GM18505 (cell line): Measurements from ENCODE around the gene FAM120AOS.

Source experiments
- ATAC-seq: cut with Tn5 transposase; IDR thresholded peaks from one replicate; pipeline ENCODE4 v1.9.1; 2021; ENCODE audit not compliant: unreplicated experiment
- POLR2A ChIP-seq: IDR thresholded peaks from 4 replicates; pipeline ENCODE4 v1.6.1; 2011; ENCODE audit warnings: borderline replicate concordance; ENCODE audit not compliant: insufficient read depth, insufficient read length; ENCODE audit errors: extremely low read depth

FAM120AOS gene

DNA sequence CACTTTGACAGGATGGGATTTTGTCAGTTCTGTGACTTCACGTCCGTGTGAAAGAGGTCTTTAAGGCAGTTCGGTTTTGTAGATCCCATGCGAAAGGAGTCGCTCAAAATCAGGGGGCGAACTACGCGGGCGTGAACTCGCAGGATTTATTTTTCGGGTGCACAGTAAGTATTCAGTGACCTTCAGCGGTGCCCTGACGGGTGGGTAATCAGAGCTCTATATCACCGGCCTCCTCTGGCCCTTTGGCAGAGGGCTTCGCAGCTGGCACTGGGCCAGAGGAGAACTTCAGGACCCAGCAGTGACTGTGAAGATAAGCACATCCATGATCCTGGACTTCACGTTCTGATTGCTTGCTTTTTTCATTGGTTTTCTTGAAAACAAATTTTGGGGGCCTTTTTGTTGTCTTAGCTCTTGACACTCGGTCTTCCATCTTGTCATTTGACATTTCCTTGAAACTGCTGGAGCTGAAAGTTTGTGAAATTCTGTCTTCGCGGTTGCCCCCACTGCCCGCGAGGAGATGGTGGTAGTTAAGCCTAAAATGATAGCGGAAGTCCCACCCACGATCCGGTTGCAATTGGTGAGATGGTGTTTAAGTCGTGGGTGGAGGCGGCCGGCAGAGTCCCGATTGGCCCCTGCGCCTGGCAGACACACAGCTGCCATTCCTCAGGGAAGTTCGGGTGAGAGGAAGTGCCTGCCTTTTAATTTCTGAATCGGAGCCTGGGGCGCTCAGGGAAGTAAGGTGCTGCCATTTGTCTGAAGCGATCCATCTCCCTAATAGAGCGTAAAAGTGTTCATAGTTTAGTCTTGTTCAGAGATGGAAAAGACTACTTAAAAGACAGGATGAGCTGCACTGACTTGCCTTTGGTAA is at the start of gene FAM120AOS:
Gene FAM120AOS, minus strand, starts transcription at position 535 of the 868 bp plus-strand sequence. CDS start 872 bp downstream, outside the sequence.
- peak; percentile 46 for TF ChIP-seq POLR2A
- ATAC-seq = peak; percentile 49

DNA sequence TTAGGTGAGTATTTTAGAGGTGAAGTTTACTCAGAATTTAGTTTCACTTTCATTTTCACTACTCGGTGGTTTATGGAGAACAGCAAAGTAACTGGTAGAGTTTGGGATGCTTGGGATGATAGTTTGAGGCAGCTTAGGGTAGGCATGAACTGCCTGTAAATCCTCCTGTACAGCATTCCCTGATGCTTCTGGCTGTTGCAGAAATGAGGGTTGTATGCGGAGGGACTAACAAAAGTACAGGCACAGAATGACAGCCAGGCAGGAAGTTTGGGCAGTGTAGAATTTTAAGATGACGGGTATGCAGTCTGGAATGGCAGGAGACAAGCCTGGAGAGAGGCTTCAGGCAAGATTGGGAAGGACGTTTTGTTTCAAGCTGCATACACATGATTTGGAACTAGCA is 48.0 kb upstream of the FAM120AOS start:
- ATAC-seq = no peak

DNA sequence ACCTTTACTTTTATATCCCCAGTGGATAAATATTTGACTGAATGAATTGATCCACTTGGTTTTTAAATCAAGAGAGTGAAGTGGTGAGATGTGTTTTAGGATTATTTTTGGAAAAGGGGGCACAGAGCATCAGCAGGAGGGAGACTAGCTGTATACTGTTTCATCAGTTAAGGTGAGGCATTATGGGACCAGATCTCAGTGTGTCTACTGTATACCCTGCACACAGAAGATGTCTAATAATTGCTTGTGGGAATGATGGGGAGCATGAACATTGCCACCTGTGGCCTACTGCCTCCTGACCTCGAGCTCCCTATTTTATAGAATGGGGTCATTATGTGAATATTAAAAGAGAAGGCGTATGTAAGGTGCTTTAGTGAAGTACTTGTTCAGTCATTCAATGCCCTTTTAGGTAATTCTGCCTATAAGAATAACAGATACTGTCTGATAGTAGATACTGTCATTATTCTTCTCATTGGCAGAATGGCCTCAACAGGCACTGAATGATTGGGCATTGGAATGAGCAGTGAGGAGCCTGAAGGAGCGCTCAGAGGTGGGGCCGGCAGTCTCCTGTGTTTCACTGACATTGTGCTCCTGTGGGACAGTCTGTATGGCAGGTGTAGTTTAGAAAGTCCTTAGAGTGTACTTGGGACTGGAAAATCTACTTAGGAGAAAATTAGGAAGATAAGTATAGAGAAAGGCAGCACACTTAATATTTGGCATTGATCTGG is 47.4 kb upstream of the FAM120AOS start:
- TF ChIP-seq POLR2A = no peak
- no peak for ATAC-seq

More for the DNA sequence above, 48.0 kb upstream of the FAM120AOS start:
- no peak for TF ChIP-seq POLR2A

DNA sequence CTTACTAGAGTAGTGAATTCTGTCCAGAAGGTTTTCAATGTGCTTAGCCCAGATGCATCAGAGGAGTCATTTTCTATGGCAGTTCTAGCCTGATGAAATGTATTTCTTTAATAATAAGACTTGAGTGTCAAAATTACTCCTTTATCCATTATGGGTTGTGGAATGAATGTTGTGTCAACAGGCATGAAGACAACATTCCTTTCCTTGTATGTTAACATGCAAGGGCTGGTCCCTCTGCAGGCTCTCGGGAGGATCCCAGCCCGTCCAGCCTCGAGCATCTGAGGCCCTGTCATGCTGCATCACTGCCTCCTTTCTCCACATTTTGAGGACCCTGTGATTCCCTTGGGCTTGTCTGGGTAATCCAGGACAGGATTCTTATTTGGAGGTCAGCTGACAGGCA is 42.9 kb upstream of the FAM120AOS start:
- ATAC-seq = no peak
- no peak for TF ChIP-seq POLR2A

DNA sequence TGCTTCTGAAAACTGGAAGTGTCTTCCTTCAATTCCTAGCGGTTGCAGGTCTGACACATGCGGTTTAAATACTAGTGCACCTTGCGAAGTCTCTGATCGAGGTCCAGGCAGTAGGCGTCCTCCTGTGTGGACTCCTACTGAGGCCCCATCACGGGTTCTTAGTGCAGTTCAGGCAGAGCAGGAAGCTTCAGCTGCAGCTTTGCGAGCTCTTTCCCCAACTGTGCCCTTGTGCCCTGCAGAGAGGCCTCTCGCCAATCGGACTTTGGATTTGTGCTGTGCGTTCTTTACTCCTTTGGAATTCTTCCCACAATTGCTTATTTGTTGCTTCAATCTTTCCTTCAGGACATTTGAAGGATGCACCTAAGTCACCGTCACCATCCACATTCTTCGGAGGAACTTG is 40.6 kb upstream of the FAM120AOS start:
- ATAC-seq = no peak
- TF ChIP-seq POLR2A = no peak

DNA sequence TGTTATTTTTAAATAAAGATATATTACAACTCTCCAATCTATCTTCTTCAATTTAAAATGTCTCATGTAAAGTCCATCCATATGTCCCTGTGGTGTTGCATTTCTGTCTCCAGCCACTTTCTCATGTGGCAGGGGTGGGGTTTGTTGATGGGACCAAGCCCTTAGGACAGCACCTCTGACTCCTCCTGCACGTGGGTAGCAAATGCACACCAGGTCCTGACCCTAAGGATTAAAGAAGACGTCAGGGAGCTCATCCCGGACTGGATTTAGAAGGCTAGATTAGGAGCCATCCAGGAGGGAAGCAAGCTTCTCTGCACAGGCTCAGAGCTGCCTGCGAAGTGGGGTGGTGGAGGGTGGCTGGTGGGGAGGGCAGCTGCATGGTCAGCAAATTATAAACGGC is 38.9 kb upstream of the FAM120AOS start:
- TF ChIP-seq POLR2A = no peak
- ATAC-seq = no peak

DNA sequence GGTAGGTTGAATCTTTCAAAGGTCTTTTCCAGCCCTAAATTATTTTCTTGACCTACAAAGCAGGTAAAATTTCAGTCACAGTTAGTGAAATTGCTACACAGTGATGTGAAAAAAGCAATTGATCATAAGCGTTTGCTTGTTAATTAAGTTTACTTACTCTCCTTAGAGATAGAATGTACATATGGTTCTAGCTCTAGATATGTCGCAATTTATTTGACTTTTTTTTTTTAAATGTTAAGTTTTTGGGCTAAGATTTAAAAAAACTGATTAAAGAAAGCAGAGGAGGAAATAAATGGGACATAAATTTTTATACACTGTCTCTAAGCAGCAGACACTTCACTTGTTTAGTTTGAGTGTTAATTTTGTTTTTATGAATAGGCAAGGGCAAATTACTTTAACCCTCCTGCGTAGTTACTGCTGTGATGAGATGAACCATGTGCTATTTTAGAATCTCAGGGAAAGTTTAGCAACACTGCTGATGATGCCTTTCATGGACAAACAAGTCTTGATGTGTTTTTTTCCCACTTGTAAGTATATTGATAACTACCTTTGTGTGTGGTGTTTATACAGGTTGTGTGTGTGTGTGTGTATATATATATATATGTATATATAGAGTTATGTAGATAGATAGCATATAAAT is 38.3 kb upstream of the FAM120AOS start:
- ATAC-seq = no peak
- TF ChIP-seq POLR2A = no peak

DNA sequence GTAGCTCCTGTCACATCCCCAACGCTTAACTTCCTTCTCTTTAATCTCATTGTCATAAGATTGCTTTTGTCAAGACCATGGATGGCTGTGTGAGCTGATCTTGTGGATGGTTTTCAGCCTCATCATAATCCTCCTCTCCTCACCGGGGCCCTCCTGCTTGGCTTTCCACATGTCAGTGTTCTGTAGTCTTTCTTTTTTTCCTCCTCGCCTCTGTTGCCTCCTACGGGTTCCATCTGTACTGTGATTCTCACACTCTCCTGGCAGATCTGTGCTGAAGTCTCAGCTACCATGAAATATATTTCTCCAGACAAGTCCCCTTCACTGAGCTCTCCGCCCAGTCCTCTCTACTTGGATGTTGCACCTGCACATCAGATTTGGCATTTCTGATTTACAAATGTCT is 34.9 kb upstream of the FAM120AOS start:
- no peak for ATAC-seq
- TF ChIP-seq POLR2A = no peak

DNA sequence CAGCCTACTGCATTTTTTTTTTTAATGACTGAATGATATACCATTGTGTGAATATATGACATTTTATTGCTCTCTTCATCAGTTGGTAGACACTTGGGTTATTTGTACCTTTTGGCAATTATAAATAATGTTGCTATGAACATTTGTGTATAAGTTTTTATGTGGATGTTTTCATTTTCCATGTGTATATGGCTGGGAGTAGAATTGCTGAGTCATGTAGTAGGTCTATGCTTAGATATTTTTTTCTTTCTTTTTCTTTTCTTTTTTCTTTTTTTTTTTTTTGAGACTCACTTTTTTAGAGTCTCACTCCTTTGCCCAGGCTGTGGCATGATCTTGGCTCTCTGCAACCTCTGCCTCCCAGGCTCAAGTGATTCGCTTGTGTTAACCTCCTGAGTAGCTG is 32.9 kb upstream of the FAM120AOS start:
- TF ChIP-seq POLR2A = no peak
- ATAC-seq = no peak

DNA sequence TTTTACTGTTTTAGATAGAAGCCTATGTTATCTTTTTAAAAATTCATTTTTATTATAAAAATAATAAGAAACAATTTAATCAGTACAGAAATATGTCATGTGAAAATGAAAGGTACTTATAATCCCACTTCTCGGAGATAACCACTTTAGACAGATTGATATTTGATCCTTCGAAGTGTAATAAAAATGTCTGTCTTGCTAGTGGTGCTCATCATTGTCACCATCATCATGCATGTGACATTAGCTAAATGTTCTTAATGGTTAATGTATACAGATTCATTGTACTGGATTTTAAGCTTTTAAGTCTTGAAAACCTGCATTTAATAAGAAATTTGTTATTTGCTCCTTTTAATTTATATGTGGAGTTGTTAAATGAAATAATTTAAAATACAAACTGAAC is 30.1 kb upstream of the FAM120AOS start:
- ATAC-seq = no peak
- TF ChIP-seq POLR2A = no peak

DNA sequence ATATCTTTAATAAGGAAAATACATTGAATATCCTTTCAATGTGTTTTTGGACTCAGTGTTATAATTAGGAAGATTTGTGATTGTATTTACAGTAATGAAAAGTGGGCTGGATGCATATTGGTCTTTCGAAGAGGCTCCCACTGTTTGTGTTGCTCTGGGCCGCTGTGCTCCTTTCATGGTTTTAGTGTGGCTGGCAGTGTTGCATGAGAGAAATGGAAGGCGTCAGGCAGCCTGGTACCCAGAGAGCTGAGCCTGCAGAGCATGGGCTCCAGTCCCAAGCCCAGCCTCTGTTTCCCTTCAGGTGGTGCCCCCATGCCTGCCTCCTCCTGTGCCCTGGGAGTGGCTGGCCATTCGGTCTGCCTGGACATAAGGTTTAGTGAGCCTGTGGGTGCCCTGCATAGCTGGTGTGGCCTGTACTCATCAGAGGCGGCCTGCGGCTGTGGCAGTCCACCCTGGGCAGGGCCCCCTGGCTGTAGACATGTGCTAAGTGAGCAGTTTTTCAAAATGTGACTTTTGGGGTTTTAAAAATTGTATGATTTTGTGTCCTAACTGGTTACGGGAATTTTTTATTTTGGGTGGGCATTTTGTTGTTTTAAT is 27.4 kb upstream of the FAM120AOS start:
- no peak for ATAC-seq
- no peak for TF ChIP-seq POLR2A

DNA sequence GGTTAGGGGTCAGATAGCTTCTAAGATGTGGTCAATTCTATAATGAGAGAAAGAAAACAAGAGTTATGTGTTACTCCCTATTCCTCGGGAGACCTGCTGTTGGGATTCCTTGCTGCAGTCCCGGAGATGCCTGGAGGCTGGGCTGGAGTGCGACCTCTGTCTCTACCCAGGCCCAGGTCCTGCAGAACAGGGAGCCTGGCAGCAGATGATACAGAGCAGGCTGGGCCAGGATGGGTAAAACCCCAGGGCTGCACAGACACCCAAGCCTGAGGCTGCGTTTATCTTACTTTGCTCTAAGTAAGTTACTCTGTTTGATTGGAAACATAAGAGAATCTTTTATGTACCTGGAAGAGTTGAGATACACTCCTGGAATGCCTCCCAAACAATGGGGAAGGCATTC is 26.9 kb upstream of the FAM120AOS start:
- no peak for TF ChIP-seq POLR2A
- no peak for ATAC-seq

DNA sequence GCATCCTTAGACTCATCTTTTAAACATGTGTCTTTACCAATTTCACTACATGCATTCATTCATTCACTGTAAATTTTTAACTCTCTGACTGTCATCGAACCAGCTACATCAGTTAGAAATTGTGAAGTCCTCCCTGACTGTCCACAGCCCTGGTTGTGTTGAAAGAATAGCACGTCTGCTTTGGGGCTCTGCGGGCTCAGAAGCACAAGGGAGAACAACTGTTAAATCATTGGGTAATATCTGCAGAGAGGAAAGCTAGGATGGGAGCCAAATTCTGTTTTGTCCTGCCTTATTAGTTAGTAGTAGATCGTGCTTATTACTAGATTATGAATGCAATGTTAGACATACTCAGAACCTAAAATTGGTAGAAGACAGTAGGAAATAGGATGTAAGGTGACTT is 26.3 kb upstream of the FAM120AOS start:
- TF ChIP-seq POLR2A = no peak
- ATAC-seq = no peak
